ENCODE results near the gene RFESD. TPM values are rescaled to one million over a fixed set of nuclear protein-coding genes. Genes with fewer than 3 reads are reported as not detected.

The RFESD gene
- total and polyA plus RNA-seq, 10 of the 15 experiments (the other 5 are each of a cell fraction or from before 2014, with no cell fraction given): 1.9 to 14.7 (median 4.9) TPM

- TF ChIP-seq CTCF (IDR thresholded peaks at IDR 0.05 in 2 of 3, conservative IDR thresholded peaks at IDR 0.05 in 1 of 3; ENCODE audit: control insufficient read depth in 2 of 3, extremely low read depth in 1 of 3, insufficient read depth in 1 of 3, low read depth in 3 of 3, low read length in 3 of 3) (0 out of 6 replicates have a peak, but pooled peaks of 2 of the 3 experiments have one; percentile 7 to 14), HCFC1 (IDR thresholded peaks at IDR 0.05; ENCODE audit: low read length) (no peak), ATF7 (IDR thresholded peaks at IDR 0.05; ENCODE audit: low read depth) (no peak), TCF7 (IDR thresholded peaks at IDR 0.05; ENCODE audit: borderline replicate concordance) (no peak), RCOR1 (conservative IDR thresholded peaks at IDR 0.05; ENCODE audit: low read depth, low read length) (no peak), POLR2A (IDR thresholded peaks at IDR 0.05; ENCODE audit: low read depth, low read length) (peak; percentile 74; the same call in 1 of the 2 replicates), PAX5 (IDR thresholded peaks at IDR 0.05; ENCODE audit: borderline replicate concordance, low read depth, low read length) (no peak), SUPT20H (IDR thresholded peaks at IDR 0.05; ENCODE audit: borderline replicate concordance, control insufficient read depth, low read depth, low read length) (no peak), REST (IDR thresholded peaks at IDR 0.05; ENCODE audit: low read depth, low read length) (no peak), STAT1 (conservative IDR thresholded peaks at IDR 0.05) (no peak), ZNF24 (IDR thresholded peaks at IDR 0.05) (peak; percentile 27; the same call in 1 of the 2 replicates), NR2F1 (conservative IDR thresholded peaks at IDR 0.05) (peak; percentile 85), NR2C1 (IDR thresholded peaks at IDR 0.05) (0 out of 2 replicates have a peak, but pooled peaks have one; percentile 26), PBX3 (IDR thresholded peaks at IDR 0.05; ENCODE audit: insufficient replicate concordance, low read depth, low read length) (peak; percentile 36), ZNF217 (IDR thresholded peaks at IDR 0.05) (peak; percentile 37; the same call in 1 of the 2 replicates), EP300 (IDR thresholded peaks at IDR 0.05; ENCODE audit: borderline replicate concordance in 1 of 2, control insufficient read depth in 1 of 2, low read depth in 2 of 2, low read length in 2 of 2) (no peak), EGR1 (IDR thresholded peaks at IDR 0.05; ENCODE audit: borderline replicate concordance in 1 of 2, low read depth in 2 of 2, low read length in 2 of 2) (peak in 1 of 2 experiments; percentile 49; a peak in 1 of 3 replicates), SUZ12 (IDR thresholded peaks at IDR 0.05; ENCODE audit: unreplicated experiment) (no peak), FOXK2 (IDR thresholded peaks at IDR 0.05) (no peak), POU2F2 (IDR thresholded peaks at IDR 0.05; ENCODE audit: borderline replicate concordance, low read depth, low read length) (peak; percentile 13; the same call in 1 of the 3 replicates), IKZF2 (IDR thresholded peaks at IDR 0.05) (peak in 1 of 2 experiments; percentile 25; a peak in 1 of 4 replicates)
- TF ChIP-seq, protein P1, sequence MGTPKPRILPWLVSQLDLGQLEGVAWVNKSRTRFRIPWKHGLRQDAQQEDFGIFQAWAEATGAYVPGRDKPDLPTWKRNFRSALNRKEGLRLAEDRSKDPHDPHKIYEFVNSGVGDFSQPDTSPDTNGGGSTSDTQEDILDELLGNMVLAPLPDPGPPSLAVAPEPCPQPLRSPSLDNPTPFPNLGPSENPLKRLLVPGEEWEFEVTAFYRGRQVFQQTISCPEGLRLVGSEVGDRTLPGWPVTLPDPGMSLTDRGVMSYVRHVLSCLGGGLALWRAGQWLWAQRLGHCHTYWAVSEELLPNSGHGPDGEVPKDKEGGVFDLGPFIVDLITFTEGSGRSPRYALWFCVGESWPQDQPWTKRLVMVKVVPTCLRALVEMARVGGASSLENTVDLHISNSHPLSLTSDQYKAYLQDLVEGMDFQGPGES (IDR thresholded peaks at IDR 0.05): no peak
Observed at GRCh38 chr5:95620030-95620869, 26.3 kb upstream of the RFESD start, which contains the start of gene GPR150 (continued).

All from GM12878 (cell line).